Hepatocyte (in vitro differentiated cells): ENCODE data around the gene FREY1. TPM values are rescaled to one million over a fixed set of nuclear protein-coding genes. Genes with fewer than 3 reads are reported as not detected.

Experiments
- DNase-seq: peaks from one replicate; pipeline ENCODE4 v3.0.0-alpha.2; 2016; ENCODE audit warnings: low spot score
- H2AFZ ChIP-seq: fragments of 200-600 bp; sonication (generic); 2 replicates; pipeline ENCODE4 v1.6.0; 2016; ENCODE audit warnings: antibody characterized with exemption, mild to moderate bottlenecking
- H3K27ac ChIP-seq: fragments of 200-600 bp; sonication (generic); 2 replicates; pipeline ENCODE4 v1.5.1; 2016; ENCODE audit warnings: mild to moderate bottlenecking
- H3K27me3 ChIP-seq: fragments of 200-600 bp; sonication (generic); 2 replicates; pipeline ENCODE4 v1.6.1; 2016
- H3K36me3 ChIP-seq: fragments of 200-600 bp; sonication (generic); replicated peaks from 2 replicates; pipeline ENCODE4 v1.5.1; 2016; ENCODE audit warnings: low read depth; ENCODE audit not compliant: insufficient read depth
- H3K4me1 ChIP-seq: fragments of 200-600 bp; sonication (generic); 2 replicates; pipeline ENCODE4 v1.5.1; 2016; ENCODE audit warnings: mild to moderate bottlenecking, moderate library complexity; ENCODE audit not compliant: insufficient read depth
- H3K4me2 ChIP-seq: fragments of 200-600 bp; sonication (generic); 2 replicates; pipeline ENCODE4 v1.6.0; 2016
- H3K4me3 ChIP-seq: fragments of 200-600 bp; sonication (generic); 2 replicates; pipeline ENCODE4 v1.5.1; 2016; ENCODE audit warnings: mild to moderate bottlenecking
- H3K79me2 ChIP-seq: fragments of 200-600 bp; sonication (generic); 2 replicates; pipeline ENCODE4 v1.6.0; 2017; ENCODE audit warnings: mild to moderate bottlenecking
- H3K9me2 ChIP-seq: fragments of 200-600 bp; sonication (generic); replicated peaks from 2 replicates; pipeline ENCODE4 v1.6.0; 2017; ENCODE audit warnings: mild to moderate bottlenecking; ENCODE audit not compliant: insufficient read depth
- H3K9me3 ChIP-seq: fragments of 200-600 bp; sonication (generic); 2 replicates; pipeline ENCODE4 v1.5.1; 2016; ENCODE audit warnings: low read depth, mild to moderate bottlenecking
- H4K20me1 ChIP-seq: fragments of 200-600 bp; sonication (generic); 2 replicates; pipeline ENCODE4 v1.6.0; 2016; ENCODE audit warnings: mild to moderate bottlenecking; ENCODE audit not compliant: insufficient read depth, poor library complexity, severe bottlenecking
- CTCF ChIP-seq: fragments of 200-600 bp; sonication (generic); IDR thresholded peaks from 2 replicates; pipeline ENCODE4 v1.5.1; 2016; ENCODE audit warnings: antibody characterized with exemption, mild to moderate bottlenecking; ENCODE audit not compliant: poor library complexity
- EZH2 ChIP-seq: fragments of 200-600 bp; sonication (generic); IDR thresholded peaks from 2 replicates; pipeline ENCODE4 v1.6.1; 2016; ENCODE audit warnings: antibody characterized with exemption, mild to moderate bottlenecking, borderline replicate concordance
- EZH2phosphoT487 ChIP-seq: fragments of 200-600 bp; sonication (generic); IDR thresholded peaks from one replicate; pipeline ENCODE4 v1.6.1; 2018; ENCODE audit warnings: antibody characterized with exemption, mild to moderate bottlenecking, low read depth, moderate library complexity; ENCODE audit not compliant: unreplicated experiment, severe bottlenecking
- WGBS: methylation state at CpG from one replicate; pipeline ENCODE4 v1.1.6; 2016; ENCODE audit warnings: low lambda C conversion rate; ENCODE audit errors: missing lambda C conversion rate; 5-methylcytosine and 5-hydroxymethylcytosine counted together
- polyA plus RNA-seq: library from polyadenylated mRNA; unstranded; fragments of >200 nt; fragmentation: Nextera tagmentation; extraction: Ambion mirVana; gene quantifications from 2 replicates; pipeline ENCODE4 v1.2.1, GENCODE V29; 2016
- total RNA-seq: library from RNA; depleted of rRNA; stranded (reverse); fragments of >200 nt; gene quantifications from 2 replicates; pipeline ENCODE4 v1.2.3, GENCODE V29; 2014

The FREY1 gene
- total and polyA plus RNA-seq, 2 experiments from 2014 or later, result not detected

- Histone ChIP-seq H3K27ac (no peak overlapping the region), H2AFZ (no peak overlapping the region), H3K27me3 (peaks cover 8% of the 10 kb centered on the region), H3K79me2 (peaks cover 12% of the 10 kb centered on the region), H3K4me2 (peak overlapping the region; percentile 92), H3K4me1 (peaks cover 12% of the 10 kb centered on the region), H3K36me3 (no peaks in the 10 kb centered on the region), H4K20me1 (no peaks in the 10 kb centered on the region), H3K4me3 (no peak overlapping the region), H3K9me3 (no peaks in the 10 kb centered on the region), H3K9me2 (no peaks in the 10 kb centered on the region)
- 94% methylated on average over 6 of the region's 6 CpGs for whole genome bisulfite sequencing
- TF ChIP-seq EZH2phosphoT487 (no peak), EZH2 (no peak), CTCF (no peak)
- no peak for DNase-seq
These were observed 13.7 kb upstream of the FREY1 start for GRCh38 chr11:45920531-45921477.

- Histone ChIP-seq H4K20me1 (no peaks in the 10 kb centered on the region), H3K79me2 (peaks cover 12% of the 10 kb centered on the region), H3K4me1 (peaks cover 12% of the 10 kb centered on the region), H3K27me3 (peaks cover 8% of the 10 kb centered on the region), H3K27ac (no peak overlapping the region), H3K9me3 (no peaks in the 10 kb centered on the region), H3K4me2 (no peak overlapping the region), H3K4me3 (no peak overlapping the region), H3K36me3 (no peaks in the 10 kb centered on the region), H3K9me2 (no peaks in the 10 kb centered on the region), H2AFZ (no peak overlapping the region)
- 80% methylated on average over 13 of the region's 13 CpGs for WGBS
- no peak for TF ChIP-seq CTCF
- TF ChIP-seq EZH2phosphoT487, result no peak
- no peak for TF ChIP-seq EZH2
- DNase-seq, result no peak
These were observed 12.9 kb upstream of the FREY1 start for GRCh38 chr11:45919806-45920530.

- peak overlapping the region; percentile 39 for H2AFZ ChIP-seq
- no peak overlapping the region for H3K27ac ChIP-seq
- TF ChIP-seq EZH2 (no peak), EZH2phosphoT487 (no peak), CTCF (no peak)
- peaks cover 12% of the 10 kb centered on the region for H3K79me2 ChIP-seq
- 76% methylated on average over 7 of the region's 7 CpGs for WGBS
- no peak for DNase-seq
- H3K4me3 ChIP-seq, result no peak overlapping the region
- H4K20me1 ChIP-seq, result no peaks in the 10 kb centered on the region
- H3K4me1 ChIP-seq, result peaks cover 12% of the 10 kb centered on the region
- peaks cover 8% of the 10 kb centered on the region for H3K27me3 ChIP-seq
- H3K9me2 ChIP-seq, result no peaks in the 10 kb centered on the region
- H3K4me2 ChIP-seq, result peak overlapping the region; percentile 82
- no peaks in the 10 kb centered on the region for H3K36me3 ChIP-seq
- no peaks in the 10 kb centered on the region for H3K9me3 ChIP-seq
These were observed 12.0 kb upstream of the FREY1 start for GRCh38 chr11:45918962-45919675.
